Right atrium auricular region (tissue), 2 donors: Measurements from ENCODE around the gene STAG2. TPM values are rescaled to one million over a fixed set of nuclear protein-coding genes. Genes with fewer than 3 reads are reported as not detected.

Experiments
- DNase-seq: peaks from one replicate; pipeline ENCODE4 v3.0.0-alpha.2; 2019; ENCODE audit warnings: low spot score
- H3K27ac ChIP-seq, 2 donors: fragments of 200-600 bp; sonication (generic); 1 replicate in 1 of 2; 2 replicates in 1 of 2; pipeline ENCODE4 v1.5.1; 2016 to 2019
- H3K27me3 ChIP-seq, 2 donors: fragments of 200-600 bp; sonication (generic); one replicate each; pipeline versions ENCODE4 v1.5.1 to v1.6.0; 2017 to 2019
- H3K36me3 ChIP-seq: fragments of 200-600 bp; sonication (generic); one replicate; pipeline ENCODE4 v1.5.1; 2016
- H3K4me1 ChIP-seq, 2 donors: fragments of 200-600 bp; sonication (generic); one replicate each; pipeline versions ENCODE4 v1.5.1 to v1.6.0; 2017 to 2019
- H3K4me3 ChIP-seq, 2 donors: fragments of 200-600 bp; sonication (generic); 1 replicate in 1 of 2; 2 replicates in 1 of 2; pipeline ENCODE4 v1.5.1; 2017 to 2019; ENCODE audit warnings: mild to moderate bottlenecking in 1 of 2, moderate library complexity in 1 of 2
- H3K9me3 ChIP-seq, 2 donors: fragments of 200-600 bp; sonication (generic); one replicate each; pipeline ENCODE4 v1.5.1; 2019
- CTCF ChIP-seq, 2 donors: fragments of 200-600 bp; sonication (generic); IDR thresholded peaks; one replicate each; pipeline ENCODE4 v1.5.1; 2019; ENCODE audit warnings: antibody characterized with exemption in 2 of 2
- total RNA-seq, 2 donors: library from RNA; depleted of rRNA; stranded (reverse); fragments of >200 nt; gene quantifications; one replicate each; pipeline ENCODE4 v1.1.0, GENCODE V29; 2016

STAG2 gene
- total RNA-seq, 2 donors from 2014 or later: 26.8 to 45.8 TPM

GRCh38 chrX:124023838-124024238, 62.3 kb downstream of the STAG2 start:
- TF ChIP-seq CTCF (IDR thresholded peaks at IDR 0.05): no peak
- no peak for DNase-seq
- Histone ChIP-seq H3K27ac (no peak overlapping the region), H3K36me3 (peaks cover 4% of the 10 kb centered on the region), H3K27me3 (no peaks in the 10 kb centered on the region), H3K4me3 (no peak overlapping the region), H3K9me3 (no peaks in the 10 kb centered on the region), H3K4me1 (no peaks in the 10 kb centered on the region)

- Histone ChIP-seq H3K4me3 (no peak overlapping the region), H3K27ac (no peak overlapping the region), H3K4me1 (no peaks in the 10 kb centered on the region), H3K27me3 (no peaks in the 10 kb centered on the region), H3K9me3 (no peaks in the 10 kb centered on the region), H3K36me3 (peaks cover 4% of the 10 kb centered on the region)
- TF ChIP-seq CTCF (IDR thresholded peaks at IDR 0.05): no peak
- no peak for DNase-seq
Observed at GRCh38 chrX:124026529-124026928, 65.0 kb downstream of the STAG2 start.

GRCh38 chrX:124028182-124028581, 66.7 kb downstream of the STAG2 start:
- Histone ChIP-seq H3K36me3 (peaks cover 4% of the 10 kb centered on the region), H3K27ac (no peak overlapping the region), H3K4me1 (no peaks in the 10 kb centered on the region), H3K4me3 (no peak overlapping the region), H3K9me3 (no peaks in the 10 kb centered on the region), H3K27me3 (no peaks in the 10 kb centered on the region)
- no peak for TF ChIP-seq CTCF (IDR thresholded peaks at IDR 0.05)
- no peak for DNase-seq

- no peak for TF ChIP-seq CTCF (IDR thresholded peaks at IDR 0.05)
- H3K4me3 ChIP-seq: no peak overlapping the region
- DNase-seq: no peak
- H3K4me1 ChIP-seq: no peaks in the 10 kb centered on the region
- H3K9me3 ChIP-seq: no peaks in the 10 kb centered on the region
- no peaks in the 10 kb centered on the region for H3K27me3 ChIP-seq
- H3K27ac ChIP-seq: no peak overlapping the region
- H3K36me3 ChIP-seq: peaks cover 4% of the 10 kb centered on the region
Observed at GRCh38 chrX:124030520-124030919, 69.0 kb downstream of the STAG2 start.

GRCh38 chrX:124033821-124034220, 72.3 kb downstream of the STAG2 start:
- no peak for DNase-seq
- Histone ChIP-seq H3K27me3 (no peaks in the 10 kb centered on the region), H3K9me3 (no peaks in the 10 kb centered on the region), H3K4me3 (no peak overlapping the region), H3K27ac (no peak overlapping the region), H3K36me3 (no peaks in the 10 kb centered on the region), H3K4me1 (no peaks in the 10 kb centered on the region)
- TF ChIP-seq CTCF (IDR thresholded peaks at IDR 0.05): no peak

- Histone ChIP-seq H3K27ac (no peak overlapping the region), H3K36me3 (no peaks in the 10 kb centered on the region)
- no peak for TF ChIP-seq CTCF (IDR thresholded peaks at IDR 0.05)
Observed at GRCh38 chrX:124035657-124036056, 74.2 kb downstream of the STAG2 start.

More at GRCh38 chrX:124035657-124036056, 74.2 kb downstream of the STAG2 start:
- H3K9me3 ChIP-seq: no peaks in the 10 kb centered on the region
- no peak for DNase-seq
- no peaks in the 10 kb centered on the region for H3K4me1 ChIP-seq
- no peaks in the 10 kb centered on the region for H3K27me3 ChIP-seq
- H3K4me3 ChIP-seq: no peak overlapping the region
